ENCODE measurements around the gene PANX2. TPM values are rescaled to one million over a fixed set of nuclear protein-coding genes. Genes with fewer than 3 reads are reported as not detected.

The PANX2 gene
- total and polyA plus RNA-seq, 2 of the 4 experiments (the other 2 are of a cell fraction): 0.18 to 1.7 TPM

GRCh38 chr22:50157709-50158375 is 12.7 kb upstream of the PANX2 start:
- Histone ChIP-seq H3K9ac (ENCODE audit: low read depth, low read length) (no peak overlapping the region), H2BK15ac (ENCODE audit: low read depth, low read length) (no peak overlapping the region), H2BK20ac (ENCODE audit: low read depth, low read length) (no peak overlapping the region), H3K9me3 (ENCODE audit: control insufficient read depth, insufficient read depth, low read length) (no peaks in the 10 kb centered on the region), H4K91ac (ENCODE audit: insufficient read depth, low read depth, low read length) (no peak overlapping the region), H2BK5ac (ENCODE audit: low read depth, low read length, poor library complexity, severe bottlenecking) (no peak overlapping the region), H4K20me1 (ENCODE audit: insufficient read depth, low read length) (no peaks in the 10 kb centered on the region), H2AFZ (replicated peaks; ENCODE audit: low read length, poor library complexity) (no peak overlapping the region), H3K4me2 (ENCODE audit: low read depth, low read length) (no peak overlapping the region), H4K5ac (ENCODE audit: low read depth, low read length) (no peak overlapping the region), H3K79me1 (ENCODE audit: low read depth in 1 of 2, low read length in 2 of 2) (no peaks in the 10 kb centered on the region), H2AK5ac (ENCODE audit: low read depth, low read length) (no peak overlapping the region), H2AK9ac (replicated peaks; ENCODE audit: low read depth, low read length, poor library complexity) (no peak overlapping the region), H3K4me1 (ENCODE audit: control insufficient read depth, insufficient read depth, low read length) (no peaks in the 10 kb centered on the region), H3K36me3 (ENCODE audit: control insufficient read depth, insufficient read depth, low read length) (peaks cover 28% of the 10 kb centered on the region), H3K18ac (ENCODE audit: low read depth, low read length) (no peak overlapping the region), H3K4me3 (ENCODE audit: insufficient read depth, low read depth, low read length) (no peak overlapping the region), H3K27ac (ENCODE audit: insufficient read depth, low read length) (no peak overlapping the region), H3K27me3 (ENCODE audit: control insufficient read depth, insufficient read depth, low read length) (no peaks in the 10 kb centered on the region), H3K56ac (ENCODE audit: extremely low read depth, insufficient read depth, low read length) (no peak overlapping the region), H3K23ac (ENCODE audit: low read depth, low read length) (no peak overlapping the region), H3K4ac (ENCODE audit: low read depth, low read length) (no peak overlapping the region), H3K14ac (replicated peaks; ENCODE audit: low read depth, low read length) (no peak overlapping the region), H4K8ac (ENCODE audit: low read depth in 2 of 2, low read length in 2 of 2) (no peak overlapping the region), H2BK120ac (ENCODE audit: low read depth, low read length) (no peak overlapping the region), H3K9me1 (ENCODE audit: insufficient read depth, low read length) (no peaks in the 10 kb centered on the region)
- 92% methylated on average over 8 of the region's 21 CpGs; no CpG with 5 or more reads in 1 of the 2 experiments for WGBS, 2 experiments (ENCODE audit: extremely low coverage in 2 of 2, insufficient read length in 1 of 2)
- no peak for DNase-seq
- dilution Hi-C loops (cut with HindIII; ENCODE audit: low sequenced_read_pairs, unreplicated experiment): no loop called here
- no TSS peak for BruUV-seq (replicated peaks)
- POLR2A ChIA-PET (ENCODE audit: unreplicated experiment): interaction anchor here (0.6 kb wide), 1 partner anchor 37 kb away, joined by 3 read pairs; no protein-coding TSS in a partner anchor
- CTCF ChIA-PET: interaction anchor here (0.6 to 2.0 kb wide), 2 partner anchors 9 to 316 kb away, joined by 4 to 5 read pairs; no protein-coding TSS in a partner anchor
- no peak for TF ChIP-seq MAFK (IDR thresholded peaks at IDR 0.05; ENCODE audit: low read depth, low read length)
- no peak for TF ChIP-seq CEBPB (IDR thresholded peaks at IDR 0.05; ENCODE audit: low read depth, low read length)
- no peak for TF ChIP-seq POLR2A (IDR thresholded peaks at IDR 0.05; ENCODE audit: low read depth, low read length)
- no peak for TF ChIP-seq MXI1 (IDR thresholded peaks at IDR 0.05; ENCODE audit: borderline replicate concordance, low read depth, low read length)
- no peak for TF ChIP-seq RAD21 (IDR thresholded peaks at IDR 0.05; ENCODE audit: low read length)
- TF ChIP-seq FOS (IDR thresholded peaks at IDR 0.05; ENCODE audit: low read depth, low read length): no peak
- ATAC-seq (ENCODE audit: low read depth): no peak
- in situ Hi-C loops (cut with MboI; ENCODE audit: low sequenced_read_pairs): no loop called here
- intact Hi-C loops (cut with micrococcal nuclease): no loop called here

Data from IMR-90 (cell line).